ENCODE data around the gene MAP3K10. TPM values are rescaled to one million over a fixed set of nuclear protein-coding genes. Genes with fewer than 3 reads are reported as not detected.
A peak's percentile ranks its signal among the peaks of the same experiment; 100 is the strongest.

Gene MAP3K10
- total and polyA plus RNA-seq, 12 donors, result 10.8 to 31.2 (median 15.8) TPM

GRCh38 chr19:40191836-40192646 is 815 bp downstream of the MAP3K10 start:
- Histone ChIP-seq H3K27ac (peak overlapping the region; percentile 22 to 99 (median 86)), H3K9me3 (no peaks in the 10 kb centered on the region), H3K4me3 (peak overlapping the region; percentile 70 to 100 (median 98)), H3K36me3 (no peaks in the 10 kb centered on the region), H3K27me3 (no peaks in the 10 kb centered on the region), H3K4me1 (peaks cover 0 to 24% (median 18%) of the 10 kb centered on the region in 9 donors)
- TF ChIP-seq CTCF (IDR thresholded peaks at IDR 0.05), result peak in 1 of 9 donors; percentile 24
- DNase-seq (peak; percentile 36 to 39), ATAC-seq (peak in 6 of 8 donors; percentile 20 to 53 (median 24))
- intact Hi-C loops (cut with DNase I), result no loop called here
- 19 to 20% methylated on average over 56 to 62 of the region's 62 CpGs for WGBS, 2 donors

- Histone ChIP-seq H3K4me3 (peak overlapping the region in 4 of 10 donors; percentile 99 to 100 (median 100)), H3K36me3 (peaks cover 0 to 3% (median 0%) of the 10 kb centered on the region in 9 donors), H3K27ac (no peak overlapping the region), H3K27me3 (no peaks in the 10 kb centered on the region), H3K4me1 (peaks cover 0 to 24% (median 18%) of the 10 kb centered on the region in 9 donors), H3K9me3 (no peaks in the 10 kb centered on the region)
- DNase-seq (no peak), ATAC-seq (no peak)
- intact Hi-C loops (cut with DNase I), result no loop called here
- no peak for TF ChIP-seq CTCF (IDR thresholded peaks at IDR 0.05)
- WGBS, 2 donors, result 78 to 81% methylated on average over 5 of the region's 5 CpGs
Measured at GRCh38 chr19:40192758-40193586, 1.7 kb downstream of the MAP3K10 start.

GRCh38 chr19:40193587-40193849 is 2.3 kb downstream of the MAP3K10 start:
- intact Hi-C loops (cut with DNase I), result no loop called here
- H3K4me3 ChIP-seq, result no peak overlapping the region
- no peaks in the 10 kb centered on the region for H3K27me3 ChIP-seq
- no peaks in the 10 kb centered on the region for H3K9me3 ChIP-seq
- ATAC-seq (no peak), DNase-seq (no peak)
- peaks cover 0 to 24% (median 18%) of the 10 kb centered on the region in 9 donors for H3K4me1 ChIP-seq
- H3K27ac ChIP-seq, result no peak overlapping the region
- H3K36me3 ChIP-seq, result peaks cover 0 to 8% (median 0%) of the 10 kb centered on the region in 9 donors
- 85 to 90% methylated on average over 3 of the region's 3 CpGs for WGBS, 2 donors
- no peak for TF ChIP-seq CTCF (IDR thresholded peaks at IDR 0.05)

GRCh38 chr19:40198272-40198990 is 7.2 kb downstream of the MAP3K10 start:
- Histone ChIP-seq H3K27me3 (no peaks in the 10 kb centered on the region), H3K4me3 (no peak overlapping the region), H3K27ac (no peak overlapping the region), H3K9me3 (no peaks in the 10 kb centered on the region), H3K4me1 (no peaks in the 10 kb centered on the region), H3K36me3 (peaks cover 0 to 46% (median 0%) of the 10 kb centered on the region in 9 donors)
- no peak for DNase-seq
- 96% methylated on average over 29 of the region's 29 CpGs for WGBS, 2 donors
- ATAC-seq, result no peak
- TF ChIP-seq CTCF (IDR thresholded peaks at IDR 0.05), result no peak
- intact Hi-C loops (cut with DNase I), result no loop called here
